Cardiac muscle cell (in vitro differentiated cells and primary cell): Measurements from ENCODE around the gene DUSP16. TPM values are rescaled to one million over a fixed set of nuclear protein-coding genes. Genes with fewer than 3 reads are reported as not detected.
A peak's percentile ranks its signal among the peaks of the same experiment; 100 is the strongest.

ENCODE experiments used
- DNase-seq, 2 donors: peaks; one replicate each; pipeline versions ENCODE4 v3.0.0 to v3.0.0-alpha.2; 2010 to 2017; ENCODE audit warnings: low read depth in 1 of 2, low spot score in 1 of 2
- H3K27ac ChIP-seq: fragments of 200-600 bp; sonication (generic); 2 replicates; pipeline ENCODE4 v1.5.1; 2016
- H3K27me3 ChIP-seq: fragments of 200-600 bp; sonication (generic); 2 replicates; pipeline ENCODE4 v1.6.0; 2016; ENCODE audit warnings: control low read depth
- H3K36me3 ChIP-seq: fragments of 200-600 bp; sonication (generic); 2 replicates; pipeline ENCODE4 v1.5.1; 2016; ENCODE audit warnings: control low read depth
- H3K4me1 ChIP-seq: fragments of 200-600 bp; sonication (generic); 2 replicates; pipeline ENCODE4 v1.8.1; 2017; ENCODE audit warnings: low read depth, mild to moderate bottlenecking, mixed run types
- H3K4me3 ChIP-seq: fragments of 200-600 bp; sonication (generic); 2 replicates; pipeline ENCODE4 v1.5.1; 2016; ENCODE audit warnings: mild to moderate bottlenecking
- H3K9me3 ChIP-seq: fragments of 200-600 bp; sonication (generic); 2 replicates; pipeline ENCODE4 v1.5.1; 2017; ENCODE audit warnings: low read depth, mild to moderate bottlenecking, control low read depth
- CTCF ChIP-seq: IDR thresholded peaks from 2 replicates; pipeline ENCODE4 v1.5.1; 2012; ENCODE audit warnings: low read depth, mild to moderate bottlenecking, low read length
- polyA plus RNA-seq: library from polyadenylated mRNA; unstranded; fragments of >200 nt; fragmentation: Nextera tagmentation; extraction: Ambion mirVana; gene quantifications from 2 replicates; pipeline ENCODE4 v1.2.1, GENCODE V29; 2016
- total RNA-seq: library from RNA; depleted of rRNA; stranded (reverse); fragments of >200 nt; gene quantifications from 2 replicates; pipeline ENCODE4 v1.2.3, GENCODE V29; 2016

DUSP16 gene
- total and polyA plus RNA-seq, 2 experiments from 2014 or later: 5.9 to 28.1 TPM

DNA sequence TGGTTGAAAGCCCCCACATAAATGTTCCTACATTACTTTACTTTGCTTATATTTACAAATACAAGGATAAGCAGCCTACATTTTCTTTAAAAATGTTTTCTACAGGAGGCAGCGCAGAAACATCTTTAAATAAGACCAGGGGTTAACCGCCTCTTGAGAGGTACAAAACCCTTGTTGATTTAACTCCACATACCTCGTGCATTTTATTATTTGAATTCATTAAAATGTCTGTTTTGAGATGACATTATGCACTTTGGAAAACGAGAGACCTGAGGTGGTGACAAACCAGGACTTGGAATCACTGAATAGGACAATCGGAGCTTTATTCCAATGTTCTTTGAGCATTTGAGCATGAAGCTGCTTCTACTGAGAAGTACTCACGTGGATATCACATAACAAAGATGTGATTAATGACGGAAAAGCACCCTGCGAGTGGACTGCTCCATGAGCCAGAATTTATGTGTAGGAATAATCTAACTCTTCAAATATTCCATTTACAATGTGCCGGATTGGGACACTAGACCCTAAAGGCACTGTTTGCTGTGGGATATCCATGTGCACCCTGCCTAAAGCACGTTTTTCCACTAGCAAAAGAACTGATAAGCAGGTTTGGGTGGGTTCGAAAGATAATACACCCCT, 746 bp upstream of the DUSP16 start:
- no peak for TF ChIP-seq CTCF
- Histone ChIP-seq H3K27me3 (no peaks in the 10 kb centered on the region), H3K4me1 (peaks cover 26% of the 10 kb centered on the region), H3K27ac (peak overlapping the region; percentile 100), H3K36me3 (no peaks in the 10 kb centered on the region), H3K9me3 (no peaks in the 10 kb centered on the region), H3K4me3 (peak overlapping the region; percentile 47)
- peak; percentile 18 to 19 for DNase-seq

GRCh38 chr12:12562016-12562483, 613 bp downstream of the DUSP16 start:
- DNase-seq: peak; percentile 50 to 60

GRCh38 chr12:12561371-12562015, 1.2 kb downstream of the DUSP16 start:
- peak; percentile 2 for TF ChIP-seq CTCF

More at GRCh38 chr12:12562016-12562483, 613 bp downstream of the DUSP16 start:
- H3K9me3 ChIP-seq: no peaks in the 10 kb centered on the region
- H3K4me3 ChIP-seq: peak overlapping the region; percentile 99
- H3K27ac ChIP-seq: peak overlapping the region; percentile 100
- peaks cover 26% of the 10 kb centered on the region for H3K4me1 ChIP-seq
- H3K27me3 ChIP-seq: no peaks in the 10 kb centered on the region
- TF ChIP-seq CTCF: no peak
- no peaks in the 10 kb centered on the region for H3K36me3 ChIP-seq

GRCh38 chr12:12560587-12561370, 1.9 kb downstream of the DUSP16 start:
- H3K9me3 ChIP-seq: no peaks in the 10 kb centered on the region
- TF ChIP-seq CTCF: no peak
- H3K27me3 ChIP-seq: no peaks in the 10 kb centered on the region
- H3K27ac ChIP-seq: peak overlapping the region; percentile 100
- H3K4me1 ChIP-seq: peaks cover 26% of the 10 kb centered on the region
- no peaks in the 10 kb centered on the region for H3K36me3 ChIP-seq
- DNase-seq: peak; percentile 41 to 76
- H3K4me3 ChIP-seq: peak overlapping the region; percentile 99

More at GRCh38 chr12:12561371-12562015, 1.2 kb downstream of the DUSP16 start:
- no peaks in the 10 kb centered on the region for H3K9me3 ChIP-seq
- H3K4me3 ChIP-seq: peak overlapping the region; percentile 99
- peak; percentile 64 to 70 for DNase-seq
- H3K4me1 ChIP-seq: peaks cover 26% of the 10 kb centered on the region
- no peaks in the 10 kb centered on the region for H3K36me3 ChIP-seq
- H3K27me3 ChIP-seq: no peaks in the 10 kb centered on the region
- H3K27ac ChIP-seq: peak overlapping the region; percentile 100

DNA sequence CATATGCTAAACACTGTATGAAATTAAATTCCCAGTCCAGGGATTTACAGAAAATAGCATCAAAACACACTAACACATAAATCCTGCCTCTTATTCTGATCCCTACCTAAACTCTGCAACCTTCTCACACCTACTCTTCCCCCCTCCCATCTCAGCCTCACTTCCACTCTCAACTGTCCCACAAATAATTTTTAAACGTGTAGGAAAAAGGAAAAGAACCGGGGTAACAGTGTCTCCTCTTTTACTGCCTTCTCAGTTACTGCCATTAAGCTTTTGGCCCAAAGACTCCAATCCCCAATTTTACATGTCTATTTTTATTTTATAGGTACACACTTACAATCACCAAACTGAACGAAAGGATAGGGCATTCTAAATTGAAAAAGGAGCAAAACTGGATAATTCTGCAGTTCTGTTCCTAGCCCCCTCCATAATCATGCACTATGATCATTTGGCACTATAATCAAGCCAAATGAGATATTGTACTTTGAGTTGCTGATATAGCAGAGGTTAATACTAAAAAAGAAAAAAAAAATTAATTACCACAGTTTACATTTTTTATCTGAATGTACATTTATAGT, 2.9 kb downstream of the DUSP16 start:
- H3K4me1 ChIP-seq: peaks cover 30% of the 10 kb centered on the region
- no peaks in the 10 kb centered on the region for H3K27me3 ChIP-seq
- no peak for TF ChIP-seq CTCF
- H3K9me3 ChIP-seq: no peaks in the 10 kb centered on the region
- H3K27ac ChIP-seq: no peak overlapping the region
- H3K36me3 ChIP-seq: no peaks in the 10 kb centered on the region
- peak overlapping the region; percentile 99 for H3K4me3 ChIP-seq
- no peak for DNase-seq
